ENCODE data around the gene DNLZ.

The DNLZ gene

GRCh38 chr9:136400038-136400834, 36.7 kb upstream of the DNLZ start, which contains the start of gene SNAPC4:
SNAPC4 (minus strand) TSS chr9:136400170; CDS start chr9:136398428, 1,742 bp downstream.
- peak; percentile 11 for DNase-seq (ENCODE audit: low read depth)
- H3K4me3 ChIP-seq (ENCODE audit: control insufficient read depth, low read depth, low read length): peak within 1 kb of the TSS; percentile 89
- peak; percentile 55 for TF ChIP-seq CTCF (IDR thresholded peaks at IDR 0.05; ENCODE audit: control insufficient read depth, insufficient read depth, low read depth, low read length, missing control alignments)

GRCh38 chr9:136399176-136400037, 35.9 kb upstream of the DNLZ start:
- DNase-seq (ENCODE audit: low read depth): no peak
- TF ChIP-seq CTCF (IDR thresholded peaks at IDR 0.05; ENCODE audit: control insufficient read depth, insufficient read depth, low read depth, low read length, missing control alignments): no peak
- peak overlapping the region; percentile 89 for H3K4me3 ChIP-seq (ENCODE audit: control insufficient read depth, low read depth, low read length)

GRCh38 chr9:136398286-136398685, 34.7 kb upstream of the DNLZ start:
- H3K4me3 ChIP-seq (ENCODE audit: control insufficient read depth, low read depth, low read length): no peak overlapping the region
- no peak for TF ChIP-seq CTCF (IDR thresholded peaks at IDR 0.05; ENCODE audit: control insufficient read depth, insufficient read depth, low read depth, low read length, missing control alignments)
- DNase-seq (ENCODE audit: low read depth): no peak

- DNase-seq (ENCODE audit: low read depth): no peak
- TF ChIP-seq CTCF (IDR thresholded peaks at IDR 0.05; ENCODE audit: control insufficient read depth, insufficient read depth, low read depth, low read length, missing control alignments): no peak
- H3K4me3 ChIP-seq (ENCODE audit: control insufficient read depth, low read depth, low read length): no peak overlapping the region
Observed at GRCh38 chr9:136397643-136398042, 34.1 kb upstream of the DNLZ start.

GRCh38 chr9:136396219-136396515, 32.6 kb upstream of the DNLZ start:
- no peak overlapping the region for H3K4me3 ChIP-seq (ENCODE audit: control insufficient read depth, low read depth, low read length)
- no peak for DNase-seq (ENCODE audit: low read depth)
- TF ChIP-seq CTCF (IDR thresholded peaks at IDR 0.05; ENCODE audit: control insufficient read depth, insufficient read depth, low read depth, low read length, missing control alignments): no peak

GRCh38 chr9:136395345-136396218, 32.0 kb upstream of the DNLZ start:
- no peak overlapping the region for H3K4me3 ChIP-seq (ENCODE audit: control insufficient read depth, low read depth, low read length)
- no peak for TF ChIP-seq CTCF (IDR thresholded peaks at IDR 0.05; ENCODE audit: control insufficient read depth, insufficient read depth, low read depth, low read length, missing control alignments)
- DNase-seq (ENCODE audit: low read depth): no peak

Measured in AG09309 (cell line).